HepG2 (cell line): Measurements from ENCODE around the gene CENATAC. TPM values are rescaled to one million over a fixed set of nuclear protein-coding genes. Genes with fewer than 3 reads are reported as not detected.

ENCODE experiments used
- ATF1 ChIP-seq: IDR thresholded peaks from 2 replicates; pipeline ENCODE4 v1.6.1; 2016; ENCODE audit warnings: mild to moderate bottlenecking, control low read depth
- FOSL1 ChIP-seq: sonication (generic); formaldehyde crosslinking; IDR thresholded peaks from 2 replicates; pipeline ENCODE4 v1.9.0; 2021; ENCODE audit warnings: missing genetic modification reagents, borderline replicate concordance
- FOSL2 ChIP-seq: sonication (generic); formaldehyde crosslinking; IDR thresholded peaks from 2 replicates; pipeline ENCODE4 v1.4.0; 2020; ENCODE audit warnings: missing genetic modification reagents
- HNRNPL ChIP-seq: fragments of 200-400 bp; formaldehyde crosslinking; IDR thresholded peaks from 2 replicates; pipeline ENCODE4 v1.6.1; 2017; ENCODE audit warnings: mild to moderate bottlenecking, low read depth, low read length
- JARID2 ChIP-seq: sonication (generic); formaldehyde crosslinking; IDR thresholded peaks from 2 replicates; pipeline ENCODE4 v1.8.1; 2023; ENCODE audit warnings: missing genetic modification reagents, inconsistent platforms; ENCODE audit not compliant: insufficient replicate concordance
- LCORL ChIP-seq, 2 experiments: fragments of 450-650 bp in 1 of 2; sonication (generic) in 1 of 2; formaldehyde crosslinking in 1 of 2; IDR thresholded peaks; 2 replicates each; pipeline versions ENCODE4 v1.5.0 to v1.6.1; 2017 to 2020; ENCODE audit warnings: antibody characterized with exemption in 1 of 2, missing genetic modification reagents in 1 of 2
- NR2C2 ChIP-seq: sonication (generic); formaldehyde crosslinking; IDR thresholded peaks from 2 replicates; pipeline ENCODE4 v1.4.0; 2020; ENCODE audit warnings: missing genetic modification reagents, mild to moderate bottlenecking, moderate library complexity, borderline replicate concordance
- SNRNP70 ChIP-seq: fragments of 200-400 bp; formaldehyde crosslinking; IDR thresholded peaks from 2 replicates; pipeline ENCODE4 v1.6.1; 2017; ENCODE audit warnings: mild to moderate bottlenecking, low read depth, low read length, moderate library complexity
- SPEN ChIP-seq: sonication (generic); formaldehyde crosslinking; IDR thresholded peaks from 2 replicates; pipeline ENCODE4 v1.5.1; 2020; ENCODE audit warnings: low read depth, mild to moderate bottlenecking, missing genetic modification reagents
- SRF ChIP-seq: IDR thresholded peaks from 2 replicates; pipeline ENCODE4 v1.6.1; 2011; ENCODE audit warnings: mild to moderate bottlenecking, low read depth, low read length, moderate library complexity
- SRSF1 ChIP-seq: fragments of 200-400 bp; formaldehyde crosslinking; optimal IDR thresholded peaks from 2 replicates; pipeline ENCODE3; 2017; ENCODE audit warnings: mild to moderate bottlenecking, low read depth, low read length, moderate library complexity
- TAF1 ChIP-seq: sonication (generic); formaldehyde crosslinking; IDR thresholded peaks from 2 replicates; pipeline ENCODE4 v1.4.0; 2020; ENCODE audit warnings: missing genetic modification reagents
- ZFP1 ChIP-seq: IDR thresholded peaks from 2 replicates; pipeline ENCODE4 v1.6.1; 2016
- ZMYM2 ChIP-seq: sonication (generic); formaldehyde crosslinking; IDR thresholded peaks from 2 replicates; pipeline ENCODE4 v1.8.0; 2022; ENCODE audit warnings: mild to moderate bottlenecking, missing genetic modification reagents
- ZNF138 ChIP-seq: sonication (generic); formaldehyde crosslinking; IDR thresholded peaks from 2 replicates; pipeline ENCODE4 v1.5.0; 2020; ENCODE audit warnings: mild to moderate bottlenecking, low read depth, missing genetic modification reagents
- ZNF235 ChIP-seq: sonication (generic); formaldehyde crosslinking; IDR thresholded peaks from 2 replicates; pipeline ENCODE4 v1.8.1; 2023; ENCODE audit warnings: mild to moderate bottlenecking, missing genetic modification reagents, borderline replicate concordance
- ZNF350 ChIP-seq: sonication (generic); formaldehyde crosslinking; IDR thresholded peaks from 2 replicates; pipeline ENCODE4 v1.4.0; 2020; ENCODE audit warnings: mild to moderate bottlenecking, low read depth, missing genetic modification reagents, borderline replicate concordance
- polyA plus RNA-seq, 8 experiments: library from polyadenylated mRNA; depleted of rRNA in 3 of 8; stranded (reverse) in 7 of 8; unstranded in 1 of 8; fragments of >200 nt; fragmentation: Illumina TruSeq in 4 of 8; extraction: Trizol in 4 of 8; gene quantifications; 2 replicates each; pipeline versions ENCODE4 v1.2.1 to v1.2.3, GENCODE V29; 2011 to 2016; ENCODE audit warnings: low read depth in 4 of 8, missing spikeins in 1 of 8, mixed read lengths in 1 of 8; ENCODE audit not compliant: insufficient read depth in 1 of 8
- total RNA-seq, 5 experiments: library from RNA; depleted of rRNA; stranded (reverse); fragments of >200 nt; fragmentation: Illumina TruSeq; extraction: Trizol; gene quantifications; 2 replicates each; pipeline ENCODE4 v1.2.3, GENCODE V29; 2016; ENCODE audit warnings: low read depth in 1 of 5
- TF ChIP-seq, protein P1 (sequence below): IDR thresholded peaks from 2 replicates; pipeline ENCODE4 v1.6.1; 2016
- TF ChIP-seq, protein P2 (sequence below): sonication (generic); formaldehyde crosslinking; IDR thresholded peaks from 2 replicates; pipeline ENCODE4 v1.4.0; 2020; ENCODE audit warnings: mild to moderate bottlenecking, low read depth, missing genetic modification reagents
- TF ChIP-seq, protein P3 (sequence below): conservative IDR thresholded peaks from 2 replicates; pipeline ENCODE4 v1.6.1; 2018; ENCODE audit warnings: missing genetic modification reagents
- TF ChIP-seq, protein P4 (sequence below): sonication (generic); formaldehyde crosslinking; IDR thresholded peaks from 2 replicates; pipeline ENCODE4 v1.8.1; 2022; ENCODE audit warnings: mild to moderate bottlenecking, missing genetic modification reagents
- TF ChIP-seq, protein P5 (sequence below): sonication (generic); formaldehyde crosslinking; IDR thresholded peaks from 2 replicates; pipeline ENCODE4 v1.4.0; 2020; ENCODE audit warnings: missing genetic modification reagents
- TF ChIP-seq, protein P6 (sequence below): sonication (generic); formaldehyde crosslinking; conservative IDR thresholded peaks from 2 replicates; pipeline ENCODE4 v1.4.0; 2020; ENCODE audit warnings: missing genetic modification reagents

Gene CENATAC
- total and polyA plus RNA-seq, 2 of the 13 experiments (the other 11 are each of a cell fraction or from before 2014, with no cell fraction given): 21.7 to 25.0 TPM

DNA sequence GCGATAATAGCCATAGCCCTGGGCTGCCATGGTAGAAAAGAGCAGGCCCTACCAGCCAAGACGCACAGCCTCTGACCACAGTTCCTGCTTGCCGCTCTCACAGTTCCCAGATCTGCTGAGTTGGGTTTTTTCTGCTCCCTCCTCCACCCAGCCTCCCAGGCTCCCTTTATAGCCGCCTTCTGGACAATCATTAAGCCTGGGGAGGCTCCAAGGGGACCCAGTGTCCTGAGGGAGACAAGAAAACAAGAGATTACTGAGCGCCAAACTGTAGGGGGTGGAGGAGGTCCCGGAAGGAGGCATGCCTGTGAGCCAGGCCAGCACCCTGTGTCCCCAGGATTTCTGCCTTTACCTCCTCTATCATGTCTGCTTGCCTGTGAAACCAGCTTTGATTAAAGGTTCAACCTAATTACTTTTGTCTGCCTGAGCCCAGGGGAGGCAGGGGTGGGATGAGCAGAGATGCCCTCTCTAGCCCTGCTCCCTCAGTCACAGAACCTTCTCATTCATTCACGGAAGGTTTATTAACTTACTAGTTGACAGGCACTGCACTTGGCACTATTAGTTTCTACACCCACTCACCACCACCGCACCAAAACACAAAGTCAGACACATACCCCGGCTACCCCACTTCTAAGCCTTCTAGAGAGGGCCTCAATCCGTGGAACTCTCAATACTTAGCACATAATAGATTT lies 31.5 kb downstream of the CENATAC start (continued):
- TF ChIP-seq JARID2 (CRISPR knock-in tag): no peak
- TF ChIP-seq, protein P1, sequence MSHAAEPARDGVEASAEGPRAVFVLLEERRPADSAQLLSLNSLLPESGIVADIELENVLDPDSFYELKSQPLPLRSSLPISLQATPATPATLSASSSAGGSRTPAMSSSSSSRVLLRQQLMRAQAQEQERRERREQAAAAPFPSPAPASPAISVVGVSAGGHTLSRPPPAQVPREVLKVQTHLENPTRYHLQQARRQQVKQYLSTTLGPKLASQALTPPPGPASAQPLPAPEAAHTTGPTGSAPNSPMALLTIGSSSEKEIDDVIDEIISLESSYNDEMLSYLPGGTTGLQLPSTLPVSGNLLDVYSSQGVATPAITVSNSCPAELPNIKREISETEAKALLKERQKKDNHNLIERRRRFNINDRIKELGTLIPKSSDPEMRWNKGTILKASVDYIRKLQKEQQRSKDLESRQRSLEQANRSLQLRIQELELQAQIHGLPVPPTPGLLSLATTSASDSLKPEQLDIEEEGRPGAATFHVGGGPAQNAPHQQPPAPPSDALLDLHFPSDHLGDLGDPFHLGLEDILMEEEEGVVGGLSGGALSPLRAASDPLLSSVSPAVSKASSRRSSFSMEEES (CRISPR knock-in tag): no peak
- no peak for TF ChIP-seq SPEN (CRISPR knock-in tag)
- TF ChIP-seq, protein P2, sequence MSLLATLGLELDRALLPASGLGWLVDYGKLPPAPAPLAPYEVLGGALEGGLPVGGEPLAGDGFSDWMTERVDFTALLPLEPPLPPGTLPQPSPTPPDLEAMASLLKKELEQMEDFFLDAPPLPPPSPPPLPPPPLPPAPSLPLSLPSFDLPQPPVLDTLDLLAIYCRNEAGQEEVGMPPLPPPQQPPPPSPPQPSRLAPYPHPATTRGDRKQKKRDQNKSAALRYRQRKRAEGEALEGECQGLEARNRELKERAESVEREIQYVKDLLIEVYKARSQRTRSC (CRISPR knock-in tag): no peak
- TF ChIP-seq, protein P3, sequence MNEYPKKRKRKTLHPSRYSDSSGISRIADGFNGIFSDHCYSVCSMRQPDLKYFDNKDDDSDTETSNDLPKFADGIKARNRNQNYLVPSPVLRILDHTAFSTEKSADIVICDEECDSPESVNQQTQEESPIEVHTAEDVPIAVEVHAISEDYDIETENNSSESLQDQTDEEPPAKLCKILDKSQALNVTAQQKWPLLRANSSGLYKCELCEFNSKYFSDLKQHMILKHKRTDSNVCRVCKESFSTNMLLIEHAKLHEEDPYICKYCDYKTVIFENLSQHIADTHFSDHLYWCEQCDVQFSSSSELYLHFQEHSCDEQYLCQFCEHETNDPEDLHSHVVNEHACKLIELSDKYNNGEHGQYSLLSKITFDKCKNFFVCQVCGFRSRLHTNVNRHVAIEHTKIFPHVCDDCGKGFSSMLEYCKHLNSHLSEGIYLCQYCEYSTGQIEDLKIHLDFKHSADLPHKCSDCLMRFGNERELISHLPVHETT (CRISPR knock-in tag): no peak
- TF ChIP-seq TAF1 (CRISPR knock-in tag): peak; percentile 62; the same call in 1 of the 2 replicates
- no peak for TF ChIP-seq ATF1 (CRISPR knock-in tag)
- TF ChIP-seq, protein P4, sequence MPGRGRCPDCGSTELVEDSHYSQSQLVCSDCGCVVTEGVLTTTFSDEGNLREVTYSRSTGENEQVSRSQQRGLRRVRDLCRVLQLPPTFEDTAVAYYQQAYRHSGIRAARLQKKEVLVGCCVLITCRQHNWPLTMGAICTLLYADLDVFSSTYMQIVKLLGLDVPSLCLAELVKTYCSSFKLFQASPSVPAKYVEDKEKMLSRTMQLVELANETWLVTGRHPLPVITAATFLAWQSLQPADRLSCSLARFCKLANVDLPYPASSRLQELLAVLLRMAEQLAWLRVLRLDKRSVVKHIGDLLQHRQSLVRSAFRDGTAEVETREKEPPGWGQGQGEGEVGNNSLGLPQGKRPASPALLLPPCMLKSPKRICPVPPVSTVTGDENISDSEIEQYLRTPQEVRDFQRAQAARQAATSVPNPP (CRISPR knock-in tag): no peak
- TF ChIP-seq ZFP1 (CRISPR knock-in tag): no peak
- TF ChIP-seq HNRNPL: no peak
- peak; percentile 52 for TF ChIP-seq NR2C2 (CRISPR knock-in tag)
- TF ChIP-seq, protein P5, sequence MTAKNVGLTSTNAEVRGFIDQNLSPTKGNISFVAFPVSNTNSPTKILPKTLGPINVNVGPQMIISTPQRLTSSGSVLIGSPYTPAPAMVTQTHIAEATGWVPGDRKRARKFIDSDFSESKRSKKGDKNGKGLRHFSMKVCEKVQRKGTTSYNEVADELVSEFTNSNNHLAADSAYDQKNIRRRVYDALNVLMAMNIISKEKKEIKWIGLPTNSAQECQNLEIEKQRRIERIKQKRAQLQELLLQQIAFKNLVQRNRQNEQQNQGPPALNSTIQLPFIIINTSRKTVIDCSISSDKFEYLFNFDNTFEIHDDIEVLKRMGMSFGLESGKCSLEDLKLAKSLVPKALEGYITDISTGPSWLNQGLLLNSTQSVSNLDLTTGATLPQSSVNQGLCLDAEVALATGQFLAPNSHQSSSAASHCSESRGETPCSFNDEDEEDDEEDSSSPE: peak; percentile 82
- TF ChIP-seq SRSF1: no peak
- no peak for TF ChIP-seq ZNF350 (CRISPR knock-in tag)
- no peak for TF ChIP-seq FOSL1 (CRISPR knock-in tag)
- TF ChIP-seq ZMYM2 (CRISPR knock-in tag): no peak
- TF ChIP-seq, protein P6, sequence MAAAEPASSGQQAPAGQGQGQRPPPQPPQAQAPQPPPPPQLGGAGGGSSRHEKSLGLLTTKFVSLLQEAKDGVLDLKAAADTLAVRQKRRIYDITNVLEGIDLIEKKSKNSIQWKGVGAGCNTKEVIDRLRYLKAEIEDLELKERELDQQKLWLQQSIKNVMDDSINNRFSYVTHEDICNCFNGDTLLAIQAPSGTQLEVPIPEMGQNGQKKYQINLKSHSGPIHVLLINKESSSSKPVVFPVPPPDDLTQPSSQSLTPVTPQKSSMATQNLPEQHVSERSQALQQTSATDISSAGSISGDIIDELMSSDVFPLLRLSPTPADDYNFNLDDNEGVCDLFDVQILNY (CRISPR knock-in tag): no peak
- TF ChIP-seq FOSL2 (CRISPR knock-in tag): peak; percentile 13; the same call in 1 of the 2 replicates
- TF ChIP-seq LCORL (IDR thresholded peaks at IDR 0.05): no peak
- peak; percentile 59 for TF ChIP-seq LCORL (CRISPR knock-in tag; IDR thresholded peaks at IDR 0.05)
- TF ChIP-seq ZNF235 (CRISPR knock-in tag): no peak
- no peak for TF ChIP-seq SRF
- no peak for TF ChIP-seq SNRNP70
- TF ChIP-seq ZNF138 (CRISPR knock-in tag): no peak
